ENCODE results near the gene UBE2V1. TPM values are rescaled to one million over a fixed set of nuclear protein-coding genes. Genes with fewer than 3 reads are reported as not detected.

Gene UBE2V1
- total RNA-seq, 1 donor from 2014 or later, result 150 TPM

GRCh38 chr20:50053362-50054230 lies 59.4 kb downstream of the UBE2V1 start:
- H3K4me3 Mint-ChIP-seq (ENCODE audit: low read depth), result no peak overlapping the region
- H3K9me3 Mint-ChIP-seq (ENCODE audit: low read depth), result no peaks in the 10 kb centered on the region
- H3K27me3 Mint-ChIP-seq, result no peaks in the 10 kb centered on the region
- DNase-seq (ENCODE audit: low spot score, unreplicated experiment), result no peak
- no peak overlapping the region for H3K27ac Mint-ChIP-seq
- TF ChIP-seq CTCF (IDR thresholded peaks at IDR 0.05; ENCODE audit: unreplicated experiment), result no peak
- no peaks in the 10 kb centered on the region for H3K36me3 Mint-ChIP-seq (ENCODE audit: insufficient read depth)
- peaks cover 3% of the 10 kb centered on the region for H3K4me1 Mint-ChIP-seq (ENCODE audit: low read depth)

- Mint-ChIP-seq H3K9me3 (ENCODE audit: low read depth) (no peaks in the 10 kb centered on the region), H3K27me3 (peaks cover 3% of the 10 kb centered on the region), H3K4me3 (ENCODE audit: low read depth) (no peak overlapping the region), H3K4me1 (ENCODE audit: low read depth) (peaks cover 3% of the 10 kb centered on the region), H3K36me3 (ENCODE audit: insufficient read depth) (no peaks in the 10 kb centered on the region), H3K27ac (peak overlapping the region; percentile 64)
- no peak for DNase-seq (ENCODE audit: low spot score, unreplicated experiment)
- TF ChIP-seq CTCF (IDR thresholded peaks at IDR 0.05; ENCODE audit: unreplicated experiment), result no peak
These were observed 60.2 kb downstream of the UBE2V1 start for GRCh38 chr20:50052550-50053361.

DNA sequence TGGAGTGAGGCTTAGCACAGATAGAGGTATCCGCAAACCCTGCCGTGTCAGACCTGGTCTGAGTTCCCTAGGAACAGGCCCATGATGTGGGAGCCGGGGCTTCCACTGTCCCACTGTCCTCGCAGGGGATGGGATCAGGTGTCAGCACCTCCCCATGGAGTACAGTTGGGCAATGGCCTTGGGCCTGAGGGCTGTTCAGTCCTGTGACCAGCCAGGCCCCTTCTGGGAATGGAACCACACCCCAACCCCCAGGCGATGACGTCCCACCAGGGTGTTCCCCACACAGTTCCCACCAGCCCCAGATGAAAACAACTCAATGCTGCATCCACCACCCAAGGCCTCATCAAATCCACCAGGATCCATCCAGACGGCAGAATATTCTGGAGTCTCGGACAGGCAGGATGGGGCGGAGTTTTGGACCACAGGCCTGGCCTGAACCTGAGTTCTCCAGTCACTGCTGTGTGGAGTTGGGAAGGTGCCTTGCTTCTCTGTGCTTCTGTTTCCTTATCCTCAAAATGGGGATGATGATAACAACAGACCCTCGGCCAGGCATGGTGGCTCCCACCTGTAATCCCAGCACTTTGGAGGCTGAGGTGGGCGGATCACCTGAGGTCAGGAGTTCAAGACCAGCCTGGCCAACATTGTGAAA lies 62.2 kb downstream of the UBE2V1 start:
- no peak for DNase-seq (ENCODE audit: low spot score, unreplicated experiment)
- H3K9me3 Mint-ChIP-seq (ENCODE audit: low read depth), result no peaks in the 10 kb centered on the region
- H3K27me3 Mint-ChIP-seq, result peaks cover 3% of the 10 kb centered on the region
- peaks cover 3% of the 10 kb centered on the region for H3K4me1 Mint-ChIP-seq (ENCODE audit: low read depth)
- H3K36me3 Mint-ChIP-seq (ENCODE audit: insufficient read depth), result no peaks in the 10 kb centered on the region
- no peak for TF ChIP-seq CTCF (IDR thresholded peaks at IDR 0.05; ENCODE audit: unreplicated experiment)
- H3K27ac Mint-ChIP-seq, result no peak overlapping the region
- no peak overlapping the region for H3K4me3 Mint-ChIP-seq (ENCODE audit: low read depth)

DNA sequence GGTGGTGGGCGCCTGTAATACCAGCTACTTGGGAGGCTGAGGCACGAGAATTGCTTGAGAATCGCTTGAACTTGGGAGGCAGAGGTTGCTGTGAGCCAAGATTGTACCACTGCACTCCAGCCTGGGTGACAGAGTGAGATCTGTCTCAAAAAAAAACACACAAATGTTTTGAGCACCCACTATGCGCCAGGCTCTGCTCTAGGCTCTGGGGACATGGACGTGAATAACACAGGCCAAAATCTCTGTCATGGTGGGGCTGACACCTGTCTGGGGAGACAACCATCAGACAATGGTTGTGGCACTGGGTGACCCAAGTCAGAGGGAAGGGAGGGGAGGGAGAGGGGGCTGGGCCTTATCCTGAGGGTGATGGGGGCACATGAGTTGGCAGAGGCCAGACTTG lies 62.7 kb downstream of the UBE2V1 start:
- peaks cover 1% of the 10 kb centered on the region for H3K4me1 Mint-ChIP-seq (ENCODE audit: low read depth)
- no peak overlapping the region for H3K4me3 Mint-ChIP-seq (ENCODE audit: low read depth)
- no peaks in the 10 kb centered on the region for H3K9me3 Mint-ChIP-seq (ENCODE audit: low read depth)
- H3K36me3 Mint-ChIP-seq (ENCODE audit: insufficient read depth), result no peaks in the 10 kb centered on the region
- no peak for TF ChIP-seq CTCF (IDR thresholded peaks at IDR 0.05; ENCODE audit: unreplicated experiment)
- H3K27me3 Mint-ChIP-seq, result peaks cover 3% of the 10 kb centered on the region
- H3K27ac Mint-ChIP-seq, result peak overlapping the region; percentile 29
- no peak for DNase-seq (ENCODE audit: low spot score, unreplicated experiment)

DNA sequence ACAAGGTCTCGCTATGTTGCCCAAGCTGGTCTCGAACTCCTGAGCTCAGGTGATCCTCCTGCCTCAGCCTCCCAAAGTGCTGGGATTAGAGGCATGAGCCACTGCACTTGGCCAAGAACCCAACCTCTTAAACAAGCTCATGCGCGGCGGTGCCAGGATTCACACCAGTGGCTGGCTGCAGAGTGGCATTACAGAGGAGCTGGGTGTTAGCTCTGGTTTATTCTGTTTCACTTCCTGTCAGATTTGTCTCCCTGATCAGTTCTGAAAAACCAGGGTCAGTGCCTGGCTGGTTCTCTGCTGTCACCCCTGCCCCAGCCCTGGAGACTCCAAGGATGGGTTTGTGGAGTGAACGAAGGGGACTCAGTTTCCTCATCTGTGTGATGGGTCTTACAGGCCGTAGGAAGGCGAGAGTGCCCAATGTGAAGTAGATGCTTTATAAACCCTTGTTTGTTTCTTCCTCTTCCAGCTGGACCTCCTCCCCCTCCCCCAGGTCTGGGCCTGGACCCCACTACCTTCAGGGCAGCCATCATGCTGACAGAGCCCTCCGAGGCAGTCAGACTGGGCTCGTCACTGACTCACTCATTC lies 63.4 kb downstream of the UBE2V1 start:
- H3K36me3 Mint-ChIP-seq (ENCODE audit: insufficient read depth), result no peaks in the 10 kb centered on the region
- no peak for DNase-seq (ENCODE audit: low spot score, unreplicated experiment)
- no peaks in the 10 kb centered on the region for H3K9me3 Mint-ChIP-seq (ENCODE audit: low read depth)
- peaks cover 3% of the 10 kb centered on the region for H3K27me3 Mint-ChIP-seq
- no peak overlapping the region for H3K4me3 Mint-ChIP-seq (ENCODE audit: low read depth)
- H3K4me1 Mint-ChIP-seq (ENCODE audit: low read depth), result no peaks in the 10 kb centered on the region
- H3K27ac Mint-ChIP-seq, result no peak overlapping the region
- TF ChIP-seq CTCF (IDR thresholded peaks at IDR 0.05; ENCODE audit: unreplicated experiment), result no peak

Measured in progenitor cell of endocrine pancreas (in vitro differentiated cells).